RWPE2 (cell line): ENCODE data around the gene GRK5.
"Not testable (repeated sequence)": the region's sequence is repeated elsewhere in the genome, so short reads cannot be mapped to it uniquely, and the experiment has no call there.

Experiments
- ATAC-seq: fragments of 200-7000 bp; cut with Tn5 transposase; 3 replicates; pipeline ENCODE4 v1.9.1; 2021; ENCODE audit warnings: low read depth
- DNase-seq: peaks from one replicate; pipeline ENCODE4 v3.0.0-alpha.2; 2020; ENCODE audit warnings: low spot score
- H3K27ac ChIP-seq: fragments of 450-650 bp; 2 replicates; pipeline ENCODE4 v1.5.1; 2017; ENCODE audit warnings: mild to moderate bottlenecking; ENCODE audit not compliant: poor library complexity, severe bottlenecking
- H3K27me3 ChIP-seq: fragments of 250-450 bp; sonication (Bioruptor Pico); 2 replicates; pipeline ENCODE4 v1.5.1; 2021; ENCODE audit warnings: mild to moderate bottlenecking, moderate library complexity; ENCODE audit not compliant: insufficient read depth, poor library complexity, severe bottlenecking
- H3K36me3 ChIP-seq: fragments of 250-450 bp; sonication (Bioruptor Pico); 2 replicates; pipeline ENCODE4 v1.5.1; 2020; ENCODE audit warnings: low read depth, mild to moderate bottlenecking, moderate library complexity
- H3K4me1 ChIP-seq: fragments of 250-450 bp; sonication (Bioruptor Pico); 2 replicates; pipeline ENCODE4 v1.5.1; 2021; ENCODE audit warnings: mild to moderate bottlenecking, moderate library complexity; ENCODE audit not compliant: insufficient read depth, poor library complexity, severe bottlenecking
- H3K4me3 ChIP-seq: fragments of 250-450 bp; sonication (Bioruptor Pico); 2 replicates; pipeline ENCODE4 v1.5.1; 2021; ENCODE audit warnings: mild to moderate bottlenecking, moderate library complexity; ENCODE audit not compliant: severe bottlenecking
- H3K9me3 ChIP-seq: fragments of 250-450 bp; sonication (Bioruptor Pico); 2 replicates; pipeline ENCODE4 v1.5.1; 2021; ENCODE audit warnings: mild to moderate bottlenecking, moderate library complexity; ENCODE audit not compliant: severe bottlenecking
- CTCF ChIP-seq: fragments of 450-650 bp; IDR thresholded peaks from one replicate; pipeline ENCODE4 v1.5.1; 2017; ENCODE audit warnings: mild to moderate bottlenecking, moderate library complexity; ENCODE audit not compliant: poor library complexity, severe bottlenecking

The GRK5 gene

GRCh38 chr10:119429771-119430170 is 222.4 kb downstream of the GRK5 start:
- ATAC-seq (no peak), DNase-seq (no peak)
- H3K4me3 ChIP-seq: no peak overlapping the region
- H3K27ac ChIP-seq: no peak overlapping the region
- no peak for TF ChIP-seq CTCF
- H3K27me3 ChIP-seq: no peaks in the 10 kb centered on the region
- no peaks in the 10 kb centered on the region for H3K4me1 ChIP-seq
- no peaks in the 10 kb centered on the region for H3K36me3 ChIP-seq
- no peaks in the 10 kb centered on the region for H3K9me3 ChIP-seq

GRCh38 chr10:119431034-119431772 is 223.8 kb downstream of the GRK5 start:
- H3K9me3 ChIP-seq: no peaks in the 10 kb centered on the region
- no peak overlapping the region for H3K27ac ChIP-seq
- no peaks in the 10 kb centered on the region for H3K27me3 ChIP-seq
- ATAC-seq (no peak), DNase-seq (no peak)
- no peaks in the 10 kb centered on the region for H3K4me1 ChIP-seq
- H3K36me3 ChIP-seq: no peaks in the 10 kb centered on the region
- TF ChIP-seq CTCF: no peak
- H3K4me3 ChIP-seq: no peak overlapping the region

GRCh38 chr10:119431773-119432135 is 224.4 kb downstream of the GRK5 start:
- no peaks in the 10 kb centered on the region for H3K9me3 ChIP-seq
- TF ChIP-seq CTCF: no peak
- H3K4me3 ChIP-seq: no peak overlapping the region
- ATAC-seq (no peak), DNase-seq (no peak)
- H3K36me3 ChIP-seq: no peaks in the 10 kb centered on the region
- H3K27me3 ChIP-seq: no peaks in the 10 kb centered on the region
- no peaks in the 10 kb centered on the region for H3K4me1 ChIP-seq
- no peak overlapping the region for H3K27ac ChIP-seq

- ATAC-seq, H3K27ac ChIP-seq, H3K36me3 ChIP-seq, H3K4me3 ChIP-seq, H3K9me3 ChIP-seq, H3K4me1 ChIP-seq, DNase-seq, H3K27me3 ChIP-seq: not testable (repeated sequence)
Observed at GRCh38 chr10:119434942-119435341, 227.6 kb downstream of the GRK5 start.

GRCh38 chr10:119438717-119439116 is 231.3 kb downstream of the GRK5 start:
- no peak for DNase-seq
- H3K27ac ChIP-seq: no peak overlapping the region
- no peak for ATAC-seq
- no peaks in the 10 kb centered on the region for H3K36me3 ChIP-seq
- no peaks in the 10 kb centered on the region for H3K4me1 ChIP-seq
- no peaks in the 10 kb centered on the region for H3K9me3 ChIP-seq
- no peak overlapping the region for H3K4me3 ChIP-seq
- no peaks in the 10 kb centered on the region for H3K27me3 ChIP-seq
- no peak for TF ChIP-seq CTCF
